AG04450 (cell line): ENCODE measurements around the gene CFAP77. TPM values are rescaled to one million over a fixed set of nuclear protein-coding genes. Genes with fewer than 3 reads are reported as not detected.

ENCODE experiments used
- CTCF ChIA-PET: fragments of 300-600, 350-600 bp; formaldehyde crosslinking; extraction: SDS; loops from one replicate; lab custom pipeline; 2022; ENCODE audit warnings: antibody characterized with exemption, inconsistent platforms; lab: Charles Lee
- POLR2A ChIA-PET: fragments of 350-600 bp; formaldehyde crosslinking; extraction: SDS; loops from one replicate; lab custom pipeline; 2021; ENCODE audit warnings: antibody characterized with exemption, inconsistent platforms; lab: Yijun Ruan, JAX
- DNase-seq: peaks from one replicate; pipeline ENCODE4 v3.0.0-alpha.2; 2011; ENCODE audit warnings: low read depth, low spot score
- H3K27ac ChIP-seq: one replicate; pipeline ENCODE4 v1.5.1; 2012; ENCODE audit warnings: low read depth, low read length, control low read depth
- H3K27me3 ChIP-seq: one replicate; pipeline ENCODE4 v1.6.0; 2012; ENCODE audit warnings: low read length; ENCODE audit not compliant: control insufficient read depth, insufficient read depth
- H3K4me3 ChIP-seq: 2 replicates; pipeline ENCODE4 v1.5.1; 2011; ENCODE audit warnings: mild to moderate bottlenecking, low read depth, low read length, control low read depth
- H3K9me3 ChIP-seq: 2 replicates; pipeline ENCODE4 v1.5.1; 2012; ENCODE audit warnings: low read length; ENCODE audit not compliant: control insufficient read depth, insufficient read depth
- CTCF ChIP-seq: IDR thresholded peaks from 2 replicates; pipeline ENCODE4 v1.5.1; 2011; ENCODE audit warnings: low read depth, low read length, control low read depth, inconsistent platforms
- polyA plus RNA-seq: library from polyadenylated mRNA; depleted of rRNA; stranded (reverse); fragments of >200 nt; gene quantifications from 2 replicates; pipeline ENCODE4 v1.2.3, GENCODE V29; 2011

The CFAP77 gene
- polyA plus RNA-seq, 1 experiment, result not detected

DNA sequence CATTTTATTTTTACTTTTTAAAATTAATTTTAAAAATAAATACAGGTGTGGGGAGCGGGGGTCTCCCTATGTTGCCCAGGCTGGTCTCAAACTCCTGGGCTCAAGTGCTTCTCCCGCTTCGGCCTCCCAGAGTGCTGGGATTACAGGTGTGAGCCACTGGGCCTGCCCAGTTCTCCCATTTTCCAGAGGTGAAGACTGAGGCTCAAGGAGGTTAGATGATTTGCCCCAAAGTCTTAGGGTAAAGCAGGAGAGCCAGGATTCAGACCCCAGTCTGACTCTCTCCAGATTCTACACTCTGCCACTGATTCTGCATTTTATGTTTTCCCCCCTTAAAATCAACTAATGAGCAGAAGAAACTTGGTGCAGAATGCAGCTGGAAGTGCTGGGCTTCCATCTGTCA lies 36.9 kb downstream of the CFAP77 start:
- DNase-seq, result no peak
- CTCF ChIA-PET, result no interaction called here
- POLR2A ChIA-PET, result no interaction called here

DNA sequence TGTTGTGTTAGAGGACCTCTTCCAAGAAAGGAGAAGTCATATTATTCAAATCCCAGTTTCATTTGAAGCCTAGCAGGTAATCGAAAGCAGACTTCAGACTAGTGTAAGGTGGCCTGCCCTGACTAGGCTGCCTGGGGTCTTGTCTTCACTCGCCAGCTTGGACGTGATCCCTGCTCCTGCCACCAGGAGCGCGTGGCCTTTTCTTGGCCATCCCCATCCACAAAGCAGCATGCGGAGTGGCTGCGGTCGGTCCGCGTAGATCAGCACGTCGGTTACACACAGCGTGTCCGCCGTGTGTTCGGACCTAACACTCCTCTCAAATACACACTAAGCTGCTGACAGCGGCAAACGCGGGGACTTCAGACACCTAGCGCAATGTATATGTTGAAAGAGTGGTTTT lies 37.3 kb downstream of the CFAP77 start:
- CTCF ChIA-PET, result no interaction called here

More for the DNA sequence above, 36.9 kb downstream of the CFAP77 start:
- no peak for TF ChIP-seq CTCF
- H3K27me3 ChIP-seq, result peaks cover 9% of the 10 kb centered on the region
- no peak overlapping the region for H3K4me3 ChIP-seq
- no peak overlapping the region for H3K27ac ChIP-seq
- H3K9me3 ChIP-seq, result no peaks in the 10 kb centered on the region

DNA sequence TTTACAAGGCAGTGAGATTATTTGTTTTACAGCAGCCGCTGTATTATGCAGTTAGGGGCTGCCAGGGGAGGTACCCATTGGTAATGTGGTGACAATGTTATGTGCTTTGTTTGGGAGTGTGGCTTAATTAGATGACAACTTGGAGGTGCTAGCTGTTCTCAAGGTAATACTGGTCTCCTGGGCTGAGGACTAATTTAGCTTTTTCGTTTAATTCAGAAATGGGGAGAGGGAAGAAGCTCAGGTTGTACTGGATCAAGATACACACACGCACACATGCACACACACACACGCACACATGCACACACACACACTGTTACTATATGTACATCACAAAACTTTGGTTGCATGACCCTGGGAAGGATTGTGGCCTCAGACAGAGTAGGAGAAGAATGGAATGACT lies 37.9 kb downstream of the CFAP77 start:
- no peaks in the 10 kb centered on the region for H3K9me3 ChIP-seq
- POLR2A ChIA-PET, result no interaction called here
- H3K27ac ChIP-seq, result no peak overlapping the region
- CTCF ChIA-PET, result no interaction called here
- H3K4me3 ChIP-seq, result no peak overlapping the region
- H3K27me3 ChIP-seq, result peaks cover 7% of the 10 kb centered on the region
- TF ChIP-seq CTCF, result no peak
- no peak for DNase-seq

More for the DNA sequence above, 37.3 kb downstream of the CFAP77 start:
- Histone ChIP-seq H3K9me3 (no peaks in the 10 kb centered on the region), H3K4me3 (no peak overlapping the region), H3K27ac (no peak overlapping the region), H3K27me3 (peaks cover 7% of the 10 kb centered on the region)
- TF ChIP-seq CTCF, result peak; percentile 28; the same call in 1 of the 2 replicates
- DNase-seq, result no peak
- POLR2A ChIA-PET, result no interaction called here

- H3K27me3 ChIP-seq, result peaks cover 13% of the 10 kb centered on the region
- ChIA-PET CTCF (no interaction called here), POLR2A (no interaction called here)
- DNase-seq, result no peak
- no peak overlapping the region for H3K27ac ChIP-seq
- no peak for TF ChIP-seq CTCF
- no peak overlapping the region for H3K4me3 ChIP-seq
- no peaks in the 10 kb centered on the region for H3K9me3 ChIP-seq
Observed at GRCh38 chr9:132451276-132451675, 41.3 kb downstream of the CFAP77 start.

DNA sequence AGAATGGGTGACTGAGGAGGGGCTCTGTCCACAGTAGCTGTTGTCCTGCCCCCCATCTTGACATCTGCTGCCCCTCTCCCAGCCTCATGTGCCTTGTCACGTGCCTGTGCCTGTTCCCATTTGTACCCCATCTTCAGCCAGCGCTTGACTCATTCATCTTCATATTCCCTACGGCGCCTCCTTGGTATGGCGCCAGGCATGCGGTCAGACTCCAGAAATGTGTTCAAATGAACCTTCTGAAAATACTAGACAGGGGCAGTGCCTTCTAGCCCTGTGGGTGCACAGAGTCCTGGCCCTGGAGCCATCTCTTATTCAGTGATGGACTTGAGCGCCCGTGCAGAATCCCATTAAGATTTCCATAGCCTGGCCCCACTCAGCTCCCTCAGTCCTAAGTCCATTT lies 46.2 kb downstream of the CFAP77 start:
- POLR2A ChIA-PET, result interaction anchor here (0.6 kb wide), 1 partner anchor 45 kb away, joined by 3 read pairs; no protein-coding TSS in a partner anchor
- DNase-seq, result no peak
- TF ChIP-seq CTCF, result no peak
- CTCF ChIA-PET, result no interaction called here
- Histone ChIP-seq H3K27me3 (peaks cover 24% of the 10 kb centered on the region), H3K27ac (no peak overlapping the region), H3K9me3 (0 out of 2 replicates have a peak, but pooled peaks cover 2% of the 10 kb centered on the region), H3K4me3 (no peak overlapping the region)
